ENCODE measurements around the gene KIF16B. TPM values are rescaled to one million over a fixed set of nuclear protein-coding genes. Genes with fewer than 3 reads are reported as not detected.

Gene KIF16B
- total and polyA plus RNA-seq, 4 experiments from 2014 or later = 3.2 to 12.0 (median 10.0) TPM

DNA sequence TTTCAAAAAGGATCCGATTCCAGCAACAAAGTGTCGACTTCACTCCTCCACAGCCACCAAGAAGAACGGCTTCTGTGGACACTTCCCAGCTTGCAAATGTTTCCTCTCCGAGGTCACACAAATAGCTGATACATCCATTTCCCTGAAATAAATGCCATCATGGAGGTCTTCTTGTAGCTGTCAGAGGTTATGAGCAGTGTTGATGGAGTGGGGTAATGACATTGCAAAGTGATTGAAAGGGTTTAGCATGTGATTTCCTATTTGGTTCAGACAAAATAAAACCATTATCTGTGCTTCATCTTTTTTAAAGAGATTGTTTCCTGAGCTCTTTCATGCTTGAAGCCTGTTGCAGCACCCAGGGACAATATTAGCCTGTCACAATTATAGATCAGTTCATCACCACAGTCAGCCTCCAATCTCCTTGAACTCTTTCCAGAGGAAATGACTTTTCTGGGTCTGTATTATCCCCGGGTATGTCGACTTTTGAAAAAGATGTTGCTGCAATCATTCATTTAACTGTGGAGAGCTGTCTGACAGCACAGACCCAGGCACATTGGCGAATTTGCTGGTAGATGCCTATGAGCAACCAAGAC is 16.9 kb upstream of the KIF16B start:
- Histone ChIP-seq H3K36me3 (ENCODE audit: insufficient read depth, low read length) (no peaks in the 10 kb centered on the region), H3K4me1 (ENCODE audit: insufficient read depth, low read length) (no peaks in the 10 kb centered on the region), H3K9me3 (ENCODE audit: control insufficient read depth in 1 of 2, low read length in 2 of 2) (no peaks in the 10 kb centered on the region), H3K4me3 (ENCODE audit: low read length in 2 of 2) (no peak overlapping the region), H3K27me3 (ENCODE audit: insufficient read depth, low read length) (no peaks in the 10 kb centered on the region), H3K27ac (ENCODE audit: low read depth, low read length) (no peak overlapping the region)
- H3K27me3 Mint-ChIP-seq = peaks cover 18 to 19% of the 10 kb centered on the region in 2 donors
- DNase-seq = no peak
- no peak overlapping the region for H3K27ac Mint-ChIP-seq
- intact Hi-C loops (cut with micrococcal nuclease) = no loop called here
- H3K4me1 Mint-ChIP-seq = no peaks in the 10 kb centered on the region
- ChIA-PET POLR2A (ENCODE audit: partially characterized antibody) (no interaction called here), CTCF (ENCODE audit: partially characterized antibody) (no interaction called here)
- H3K4me3 Mint-ChIP-seq = no peak overlapping the region
- H3K36me3 Mint-ChIP-seq = no peaks in the 10 kb centered on the region
- peaks cover 0 to 2% (median 0%) of the 10 kb centered on the region in 8 donors for H3K9me3 Mint-ChIP-seq

DNA sequence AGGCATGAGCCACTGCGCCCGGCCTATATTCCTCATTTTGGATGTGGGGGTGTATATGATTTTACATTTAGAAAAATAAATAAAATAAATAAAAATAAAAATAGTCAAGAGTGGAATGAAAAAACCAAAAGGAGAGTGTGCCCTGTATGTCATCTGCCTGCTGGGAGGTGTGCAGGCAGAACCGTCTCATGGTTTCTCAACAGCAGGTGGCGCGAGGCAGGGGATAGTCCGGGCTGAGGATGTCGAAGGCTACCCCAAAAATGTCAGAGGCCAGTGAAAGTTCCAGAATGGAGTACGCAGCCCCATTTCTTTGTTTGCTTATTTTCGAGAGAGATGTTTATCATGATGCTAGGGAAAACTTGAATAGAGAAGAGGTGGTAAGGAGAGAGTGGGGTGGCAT is 16.4 kb upstream of the KIF16B start:
- intact Hi-C loops (cut with micrococcal nuclease) = no loop called here
- Mint-ChIP-seq H3K9me3 (peaks cover 0 to 2% (median 0%) of the 10 kb centered on the region in 8 donors), H3K27ac (no peak overlapping the region), H3K4me1 (no peaks in the 10 kb centered on the region), H3K36me3 (no peaks in the 10 kb centered on the region), H3K4me3 (no peak overlapping the region), H3K27me3 (peaks cover 19 to 21% of the 10 kb centered on the region in 2 donors)
- Histone ChIP-seq H3K4me3 (ENCODE audit: low read length in 2 of 2) (no peak overlapping the region), H3K27ac (ENCODE audit: low read depth, low read length) (no peak overlapping the region), H3K9me3 (ENCODE audit: control insufficient read depth in 1 of 2, low read length in 2 of 2) (no peaks in the 10 kb centered on the region), H3K27me3 (ENCODE audit: insufficient read depth, low read length) (no peaks in the 10 kb centered on the region), H3K4me1 (ENCODE audit: insufficient read depth, low read length) (no peaks in the 10 kb centered on the region), H3K36me3 (ENCODE audit: insufficient read depth, low read length) (no peaks in the 10 kb centered on the region)
- CTCF ChIA-PET (ENCODE audit: partially characterized antibody) = no interaction called here
- no peak for DNase-seq
- POLR2A ChIA-PET (ENCODE audit: partially characterized antibody) = no interaction called here

DNA sequence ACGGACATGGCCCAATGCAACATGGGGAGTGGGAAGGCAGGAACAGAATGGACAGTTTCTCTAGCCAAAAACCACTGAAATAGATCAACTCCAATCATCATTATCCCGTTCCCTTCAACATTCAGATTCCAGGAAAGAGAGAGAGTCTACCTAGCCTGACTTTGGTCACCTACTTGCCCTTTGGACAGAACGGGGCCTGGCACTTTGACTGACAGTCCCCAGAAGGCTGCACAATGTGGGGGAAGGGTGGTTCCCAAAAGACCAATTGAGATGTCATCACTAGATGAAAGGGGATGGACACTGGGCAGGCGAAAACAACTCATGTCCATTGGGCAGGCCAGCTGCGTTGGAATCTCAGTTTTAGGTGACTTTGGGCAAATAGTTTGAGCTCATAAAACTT is 15.0 kb upstream of the KIF16B start:
- POLR2A ChIA-PET (ENCODE audit: partially characterized antibody) = no interaction called here

DNA sequence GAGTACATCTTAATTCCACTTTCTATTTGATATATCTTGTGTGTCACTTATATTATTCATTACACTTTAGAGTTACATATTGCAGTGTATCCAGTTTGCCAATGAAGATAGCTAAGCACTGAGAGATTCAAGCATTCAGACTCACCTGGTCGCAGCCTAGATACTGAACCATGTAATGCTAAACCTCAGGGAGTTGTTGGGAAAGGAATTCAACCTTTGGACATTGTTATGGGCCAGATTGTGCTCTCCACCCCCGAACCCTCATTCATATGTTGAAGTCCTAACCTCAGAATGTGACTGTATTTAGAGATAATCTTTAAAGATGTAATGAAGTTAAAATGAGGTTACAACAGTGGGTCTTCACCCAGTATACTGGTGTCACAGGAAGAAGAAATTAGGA is 13.8 kb upstream of the KIF16B start:
- no peaks in the 10 kb centered on the region for H3K9me3 Mint-ChIP-seq
- no peaks in the 10 kb centered on the region for H3K36me3 Mint-ChIP-seq
- Histone ChIP-seq H3K27me3 (ENCODE audit: insufficient read depth, low read length) (no peaks in the 10 kb centered on the region), H3K36me3 (ENCODE audit: insufficient read depth, low read length) (no peaks in the 10 kb centered on the region), H3K4me3 (ENCODE audit: low read length in 2 of 2) (no peak overlapping the region), H3K9me3 (ENCODE audit: control insufficient read depth in 1 of 2, low read length in 2 of 2) (no peaks in the 10 kb centered on the region), H3K27ac (ENCODE audit: low read depth, low read length) (no peak overlapping the region), H3K4me1 (ENCODE audit: insufficient read depth, low read length) (no peaks in the 10 kb centered on the region)
- H3K27me3 Mint-ChIP-seq = peaks cover 23 to 26% of the 10 kb centered on the region in 2 donors
- ChIA-PET POLR2A (ENCODE audit: partially characterized antibody) (no interaction called here), CTCF (ENCODE audit: partially characterized antibody) (no interaction called here)
- no peak overlapping the region for H3K27ac Mint-ChIP-seq
- intact Hi-C loops (cut with micrococcal nuclease) = no loop called here
- no peaks in the 10 kb centered on the region for H3K4me1 Mint-ChIP-seq
- H3K4me3 Mint-ChIP-seq = no peak overlapping the region
- no peak for DNase-seq

More for the DNA sequence above, 15.0 kb upstream of the KIF16B start:
- Mint-ChIP-seq H3K36me3 (no peaks in the 10 kb centered on the region), H3K27me3 (peaks cover 22 to 24% of the 10 kb centered on the region in 2 donors), H3K4me1 (no peaks in the 10 kb centered on the region), H3K27ac (no peak overlapping the region), H3K4me3 (no peak overlapping the region), H3K9me3 (no peaks in the 10 kb centered on the region)
- intact Hi-C loops (cut with micrococcal nuclease) = no loop called here
- CTCF ChIA-PET (ENCODE audit: partially characterized antibody) = no interaction called here
- no peak overlapping the region for H3K27ac ChIP-seq (ENCODE audit: low read depth, low read length)
- H3K4me1 ChIP-seq (ENCODE audit: insufficient read depth, low read length) = no peaks in the 10 kb centered on the region
- H3K4me3 ChIP-seq (ENCODE audit: low read length in 2 of 2) = no peak overlapping the region
- H3K36me3 ChIP-seq (ENCODE audit: insufficient read depth, low read length) = no peaks in the 10 kb centered on the region
- DNase-seq = no peak
- H3K9me3 ChIP-seq (ENCODE audit: control insufficient read depth in 1 of 2, low read length in 2 of 2) = no peaks in the 10 kb centered on the region
- no peaks in the 10 kb centered on the region for H3K27me3 ChIP-seq (ENCODE audit: insufficient read depth, low read length)

DNA sequence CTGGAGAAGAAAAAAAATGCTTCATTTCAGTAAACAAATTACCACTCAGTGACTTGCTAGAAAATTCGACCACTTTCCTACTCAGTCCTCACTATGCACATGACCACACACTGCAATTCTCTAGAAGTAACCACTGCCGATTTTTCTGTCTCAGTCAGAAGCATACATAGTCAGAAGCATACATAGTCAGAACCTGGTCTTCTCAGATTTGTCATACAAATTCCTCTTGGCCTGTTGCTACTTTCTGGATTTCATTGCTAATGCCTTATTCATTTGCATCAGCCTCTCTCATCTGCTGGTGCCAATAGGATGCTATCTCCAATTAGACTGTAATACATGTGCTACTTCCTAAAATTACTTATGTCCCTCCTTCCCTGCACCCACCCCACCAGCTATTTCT is 10.2 kb upstream of the KIF16B start:
- no peaks in the 10 kb centered on the region for H3K36me3 Mint-ChIP-seq
- peaks cover 0 to 1% (median 0%) of the 10 kb centered on the region in 4 donors for H3K4me1 Mint-ChIP-seq
- H3K4me3 Mint-ChIP-seq = no peak overlapping the region
- no peaks in the 10 kb centered on the region for H3K9me3 Mint-ChIP-seq
- ChIA-PET POLR2A (ENCODE audit: partially characterized antibody) (no interaction called here), CTCF (ENCODE audit: partially characterized antibody) (no interaction called here)
- H3K9me3 ChIP-seq (ENCODE audit: control insufficient read depth in 1 of 2, low read length in 2 of 2) = no peaks in the 10 kb centered on the region
- H3K27me3 ChIP-seq (ENCODE audit: insufficient read depth, low read length) = no peaks in the 10 kb centered on the region
- H3K4me3 ChIP-seq (ENCODE audit: low read length in 2 of 2) = no peak overlapping the region
- H3K36me3 ChIP-seq (ENCODE audit: insufficient read depth, low read length) = no peaks in the 10 kb centered on the region
- H3K27ac ChIP-seq (ENCODE audit: low read depth, low read length) = no peak overlapping the region
- no peaks in the 10 kb centered on the region for H3K4me1 ChIP-seq (ENCODE audit: insufficient read depth, low read length)
- peaks cover 15 to 21% of the 10 kb centered on the region in 2 donors for H3K27me3 Mint-ChIP-seq
- H3K27ac Mint-ChIP-seq = no peak overlapping the region
- intact Hi-C loops (cut with micrococcal nuclease) = no loop called here
- no peak for DNase-seq

DNA sequence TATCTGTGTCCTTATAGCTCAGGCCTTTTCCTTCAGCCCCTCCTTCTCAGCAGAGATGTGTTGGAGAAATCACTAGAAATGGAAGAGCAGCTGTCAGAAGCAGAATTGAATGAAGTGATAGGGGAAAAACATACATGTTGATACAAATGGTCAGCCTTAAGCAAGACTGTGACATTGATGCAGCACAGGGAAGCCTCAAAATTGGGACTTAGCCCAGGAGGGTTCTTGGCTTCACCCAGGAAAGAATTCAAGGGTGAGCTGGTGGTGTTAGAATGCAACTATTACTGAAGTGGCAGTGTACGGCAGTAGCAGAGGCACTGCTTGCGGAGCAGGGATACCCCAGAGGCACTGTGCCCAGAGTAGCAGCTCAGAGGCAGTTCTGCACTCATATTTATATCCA is 8.0 kb upstream of the KIF16B start:
- no peak overlapping the region for H3K4me3 Mint-ChIP-seq
- Histone ChIP-seq H3K27ac (ENCODE audit: low read depth, low read length) (no peak overlapping the region), H3K36me3 (ENCODE audit: insufficient read depth, low read length) (no peaks in the 10 kb centered on the region), H3K9me3 (ENCODE audit: control insufficient read depth in 1 of 2, low read length in 2 of 2) (no peaks in the 10 kb centered on the region), H3K27me3 (ENCODE audit: insufficient read depth, low read length) (no peaks in the 10 kb centered on the region), H3K4me1 (ENCODE audit: insufficient read depth, low read length) (no peaks in the 10 kb centered on the region), H3K4me3 (ENCODE audit: low read length in 2 of 2) (no peak overlapping the region)
- CTCF ChIA-PET (ENCODE audit: partially characterized antibody) = no interaction called here
- H3K27ac Mint-ChIP-seq = no peak overlapping the region
- H3K36me3 Mint-ChIP-seq = no peaks in the 10 kb centered on the region
- no peak for DNase-seq
- POLR2A ChIA-PET (ENCODE audit: partially characterized antibody) = no interaction called here
- peaks cover 0 to 1% (median 0%) of the 10 kb centered on the region in 4 donors for H3K4me1 Mint-ChIP-seq
- no peaks in the 10 kb centered on the region for H3K9me3 Mint-ChIP-seq
- intact Hi-C loops (cut with micrococcal nuclease) = no loop called here
- peaks cover 5 to 7% of the 10 kb centered on the region in 2 donors for H3K27me3 Mint-ChIP-seq

DNA sequence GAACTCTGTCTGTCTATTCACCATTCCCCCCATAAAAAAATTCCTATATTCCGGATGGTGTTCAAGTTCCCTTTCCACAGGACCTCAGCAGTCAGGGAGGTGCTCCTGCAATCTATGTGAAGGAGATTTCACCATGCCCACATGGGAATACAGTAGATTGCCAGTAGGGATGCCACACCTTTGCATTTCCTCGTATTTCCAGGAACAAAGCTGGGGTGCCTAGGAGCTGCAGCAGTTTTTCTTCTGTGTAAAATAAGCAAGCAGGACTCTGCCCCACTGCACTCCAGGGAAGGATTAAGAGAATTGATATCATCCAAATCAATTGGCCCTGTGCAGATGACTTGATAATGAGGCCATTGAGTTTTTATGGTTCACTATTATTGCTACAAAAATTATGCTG is 7.4 kb upstream of the KIF16B start:
- no peak for DNase-seq
- no peaks in the 10 kb centered on the region for H3K36me3 ChIP-seq (ENCODE audit: insufficient read depth, low read length)
- H3K4me1 ChIP-seq (ENCODE audit: insufficient read depth, low read length) = peaks cover 4% of the 10 kb centered on the region
- no peaks in the 10 kb centered on the region for H3K9me3 ChIP-seq (ENCODE audit: control insufficient read depth in 1 of 2, low read length in 2 of 2)
- intact Hi-C loops (cut with micrococcal nuclease) = no loop called here
- H3K27ac ChIP-seq (ENCODE audit: low read depth, low read length) = no peak overlapping the region
- H3K27ac Mint-ChIP-seq = no peak overlapping the region
- peaks cover 0 to 2% (median 1%) of the 10 kb centered on the region in 4 donors for H3K4me1 Mint-ChIP-seq
- ChIA-PET POLR2A (ENCODE audit: partially characterized antibody) (no interaction called here), CTCF (ENCODE audit: partially characterized antibody) (interaction anchor here (1.5 kb wide), 1 partner anchor 105 kb away, joined by 4 read pairs; no protein-coding TSS in a partner anchor)
- H3K4me3 ChIP-seq (ENCODE audit: low read length in 2 of 2) = no peak overlapping the region
- H3K27me3 ChIP-seq (ENCODE audit: insufficient read depth, low read length) = no peaks in the 10 kb centered on the region
- peaks cover 5 to 6% of the 10 kb centered on the region in 2 donors for H3K27me3 Mint-ChIP-seq
- H3K4me3 Mint-ChIP-seq = no peak overlapping the region
- no peaks in the 10 kb centered on the region for H3K36me3 Mint-ChIP-seq
- H3K9me3 Mint-ChIP-seq = peaks cover 0 to 2% (median 0%) of the 10 kb centered on the region in 8 donors
